Astrocyte (in vitro differentiated cells and primary cell): ENCODE data around the gene DDOST. TPM values are rescaled to one million over a fixed set of nuclear protein-coding genes. Genes with fewer than 3 reads are reported as not detected.

Experiments
- DNase-seq: peaks from one replicate; pipeline ENCODE4 v3.0.0-alpha.2; 2010; ENCODE audit warnings: low read depth
- FAIRE-seq: peaks from 2 replicates; lab custom pipeline; 2011; peaks lifted over from hg19 to GRCh38; lab: Jason Lieb, UNC
- H2AFZ ChIP-seq: 2 replicates; pipeline ENCODE4 v1.6.0; 2012; ENCODE audit warnings: low read depth, low read length, inconsistent platforms
- H3K27ac ChIP-seq: 2 replicates; pipeline ENCODE4 v1.5.1; 2011; ENCODE audit warnings: low read depth, low read length, inconsistent platforms
- H3K27me3 ChIP-seq: 2 replicates; pipeline ENCODE4 v1.6.0; 2011; ENCODE audit warnings: low read length, inconsistent platforms; ENCODE audit not compliant: insufficient read depth
- H3K36me3 ChIP-seq: 2 replicates; pipeline ENCODE4 v1.5.1; 2011; ENCODE audit warnings: low read length, inconsistent platforms; ENCODE audit not compliant: insufficient read depth
- H3K4me1 ChIP-seq: 2 replicates; pipeline ENCODE4 v1.5.1; 2011; ENCODE audit warnings: low read length, inconsistent platforms; ENCODE audit not compliant: insufficient read depth
- H3K4me2 ChIP-seq: 2 replicates; pipeline ENCODE4 v1.6.0; 2012; ENCODE audit warnings: low read length, inconsistent platforms
- H3K4me3 ChIP-seq: 2 replicates; pipeline ENCODE4 v1.5.1; 2011; ENCODE audit warnings: low read depth, mild to moderate bottlenecking, low read length, inconsistent platforms; ENCODE audit not compliant: insufficient read depth
- H3K79me2 ChIP-seq: 2 replicates; pipeline ENCODE4 v1.6.0; 2012; ENCODE audit warnings: mild to moderate bottlenecking, low read length, inconsistent platforms; ENCODE audit not compliant: insufficient read depth
- H3K9ac ChIP-seq: 2 replicates; pipeline ENCODE4 v1.6.0; 2012; ENCODE audit warnings: mild to moderate bottlenecking, low read length, inconsistent platforms
- H3K9me3 ChIP-seq: 2 replicates; pipeline ENCODE4 v1.5.1; 2012; ENCODE audit warnings: low read depth, mild to moderate bottlenecking, low read length, inconsistent platforms; ENCODE audit not compliant: insufficient read depth
- H4K20me1 ChIP-seq: 2 replicates; pipeline ENCODE4 v1.6.0; 2012; ENCODE audit warnings: low read length, inconsistent platforms; ENCODE audit not compliant: insufficient read depth
- H3K27ac Mint-ChIP-seq: one replicate; pipeline ENCODE4 v1.8.0; 2021; ENCODE audit warnings: mild to moderate bottlenecking, mixed read lengths; ENCODE audit not compliant: unreplicated experiment
- H3K27me3 Mint-ChIP-seq: one replicate; pipeline ENCODE4 v1.8.0; 2021; ENCODE audit warnings: low read depth, mixed read lengths; ENCODE audit not compliant: unreplicated experiment
- H3K36me3 Mint-ChIP-seq: one replicate; pipeline ENCODE4 v1.8.0; 2021; ENCODE audit warnings: low read depth, mixed read lengths; ENCODE audit not compliant: unreplicated experiment
- H3K4me1 Mint-ChIP-seq: one replicate; pipeline ENCODE4 v1.8.0; 2021; ENCODE audit warnings: low read depth, mixed read lengths; ENCODE audit not compliant: unreplicated experiment
- H3K4me3 Mint-ChIP-seq: one replicate; pipeline ENCODE4 v1.8.0; 2021; ENCODE audit warnings: mild to moderate bottlenecking, moderate library complexity, mixed read lengths; ENCODE audit not compliant: unreplicated experiment
- H3K9me3 Mint-ChIP-seq: one replicate; pipeline ENCODE4 v1.8.0; 2021; ENCODE audit warnings: mild to moderate bottlenecking, mixed read lengths; ENCODE audit not compliant: unreplicated experiment
- CTCF ChIP-seq: IDR thresholded peaks from 2 replicates; pipeline ENCODE4 v1.5.1; 2011; ENCODE audit warnings: low read depth, mild to moderate bottlenecking, inconsistent platforms, low read length, moderate library complexity; ENCODE audit not compliant: insufficient read depth
- EZH2 ChIP-seq: IDR thresholded peaks from 2 replicates; pipeline ENCODE4 v1.6.1; 2012; ENCODE audit warnings: mild to moderate bottlenecking, low read length, inconsistent platforms; ENCODE audit not compliant: insufficient read depth
- total RNA-seq: library from RNA; stranded (reverse); gene quantifications from 2 replicates; pipeline ENCODE4 v1.2.1, GENCODE V29; 2021

The DDOST gene
- total RNA-seq, 1 donor from 2014 or later: 327 TPM

GRCh38 chr1:20630729-20631128 is 30.4 kb downstream of the DDOST start:
- Histone ChIP-seq H4K20me1 (peaks cover 11% of the 10 kb centered on the region), H3K9ac (no peak overlapping the region), H2AFZ (no peak overlapping the region), H3K36me3 (no peaks in the 10 kb centered on the region), H3K4me1 (peaks cover 9% of the 10 kb centered on the region), H3K4me3 (no peak overlapping the region), H3K4me2 (no peak overlapping the region), H3K27me3 (peaks cover 2% of the 10 kb centered on the region), H3K79me2 (peaks cover 6% of the 10 kb centered on the region), H3K9me3 (no peaks in the 10 kb centered on the region), H3K27ac (no peak overlapping the region)
- Mint-ChIP-seq H3K27ac (no peak overlapping the region), H3K27me3 (no peaks in the 10 kb centered on the region), H3K4me1 (no peaks in the 10 kb centered on the region), H3K4me3 (no peak overlapping the region), H3K9me3 (no peaks in the 10 kb centered on the region), H3K36me3 (no peaks in the 10 kb centered on the region)
- no peak for TF ChIP-seq EZH2
- DNase-seq: no peak
- FAIRE-seq: no peak

GRCh38 chr1:20626524-20626923 is 34.6 kb downstream of the DDOST start:
- H3K27me3 Mint-ChIP-seq: peaks cover 5% of the 10 kb centered on the region
- Histone ChIP-seq H3K27ac (no peak overlapping the region), H3K4me2 (no peak overlapping the region), H3K9me3 (no peaks in the 10 kb centered on the region), H3K36me3 (no peaks in the 10 kb centered on the region), H3K4me3 (no peak overlapping the region), H3K4me1 (no peaks in the 10 kb centered on the region), H3K79me2 (no peaks in the 10 kb centered on the region), H4K20me1 (no peaks in the 10 kb centered on the region), H2AFZ (no peak overlapping the region), H3K27me3 (peaks cover 2% of the 10 kb centered on the region), H3K9ac (no peak overlapping the region)
- no peaks in the 10 kb centered on the region for H3K36me3 Mint-ChIP-seq
- H3K9me3 Mint-ChIP-seq: peaks cover 4% of the 10 kb centered on the region
- no peak overlapping the region for H3K27ac Mint-ChIP-seq
- FAIRE-seq: no peak
- TF ChIP-seq CTCF (no peak), EZH2 (no peak)
- H3K4me1 Mint-ChIP-seq: no peaks in the 10 kb centered on the region
- no peak overlapping the region for H3K4me3 Mint-ChIP-seq
- DNase-seq: no peak

- Mint-ChIP-seq H3K4me1 (no peaks in the 10 kb centered on the region), H3K36me3 (no peaks in the 10 kb centered on the region), H3K4me3 (no peak overlapping the region), H3K9me3 (peaks cover 4% of the 10 kb centered on the region), H3K27me3 (peaks cover 5% of the 10 kb centered on the region), H3K27ac (no peak overlapping the region)
- H3K9me3 ChIP-seq: no peaks in the 10 kb centered on the region
- H2AFZ ChIP-seq: no peak overlapping the region
- TF ChIP-seq CTCF: no peak
- no peak for TF ChIP-seq EZH2
- no peaks in the 10 kb centered on the region for H3K79me2 ChIP-seq
- DNase-seq: no peak
- no peak overlapping the region for H3K4me3 ChIP-seq
- no peak overlapping the region for H3K4me2 ChIP-seq
- H4K20me1 ChIP-seq: no peaks in the 10 kb centered on the region
- no peaks in the 10 kb centered on the region for H3K27me3 ChIP-seq
- H3K4me1 ChIP-seq: no peaks in the 10 kb centered on the region
- no peaks in the 10 kb centered on the region for H3K36me3 ChIP-seq
- no peak for FAIRE-seq
- no peak overlapping the region for H3K27ac ChIP-seq
- no peak overlapping the region for H3K9ac ChIP-seq
Measured at GRCh38 chr1:20626098-20626427, 35.1 kb downstream of the DDOST start.
